Sigmoid colon (tissue), 4 donors: ENCODE measurements around the gene TM4SF1.

Source experiments
- CTCF ChIP-seq, 4 experiments: fragments of 450-650 bp in 3 of 4; fragments of 200-600 bp in 1 of 4; IDR thresholded peaks; one replicate each; pipeline ENCODE4 v1.5.1; 2016 to 2019; ENCODE audit warnings: antibody characterized with exemption in 4 of 4, mild to moderate bottlenecking in 3 of 4, moderate library complexity in 2 of 4
- EP300 ChIP-seq, 4 donors: sonication (generic); formaldehyde crosslinking; IDR thresholded peaks; one replicate each; pipeline ENCODE4 v1.6.1; 2017; ENCODE audit warnings: antibody characterized with exemption in 4 of 4
- POLR2A ChIP-seq, 2 donors: fragments of 450-650 bp; IDR thresholded peaks; one replicate each; pipeline ENCODE4 v1.6.1; 2016; ENCODE audit warnings: antibody characterized with exemption in 2 of 2, mild to moderate bottlenecking in 2 of 2, moderate library complexity in 2 of 2
- POLR2AphosphoS5 ChIP-seq, 4 donors: sonication (generic); formaldehyde crosslinking; IDR thresholded peaks; one replicate each; pipeline ENCODE4 v1.6.1; 2017; ENCODE audit warnings: antibody characterized with exemption in 4 of 4

DNA sequence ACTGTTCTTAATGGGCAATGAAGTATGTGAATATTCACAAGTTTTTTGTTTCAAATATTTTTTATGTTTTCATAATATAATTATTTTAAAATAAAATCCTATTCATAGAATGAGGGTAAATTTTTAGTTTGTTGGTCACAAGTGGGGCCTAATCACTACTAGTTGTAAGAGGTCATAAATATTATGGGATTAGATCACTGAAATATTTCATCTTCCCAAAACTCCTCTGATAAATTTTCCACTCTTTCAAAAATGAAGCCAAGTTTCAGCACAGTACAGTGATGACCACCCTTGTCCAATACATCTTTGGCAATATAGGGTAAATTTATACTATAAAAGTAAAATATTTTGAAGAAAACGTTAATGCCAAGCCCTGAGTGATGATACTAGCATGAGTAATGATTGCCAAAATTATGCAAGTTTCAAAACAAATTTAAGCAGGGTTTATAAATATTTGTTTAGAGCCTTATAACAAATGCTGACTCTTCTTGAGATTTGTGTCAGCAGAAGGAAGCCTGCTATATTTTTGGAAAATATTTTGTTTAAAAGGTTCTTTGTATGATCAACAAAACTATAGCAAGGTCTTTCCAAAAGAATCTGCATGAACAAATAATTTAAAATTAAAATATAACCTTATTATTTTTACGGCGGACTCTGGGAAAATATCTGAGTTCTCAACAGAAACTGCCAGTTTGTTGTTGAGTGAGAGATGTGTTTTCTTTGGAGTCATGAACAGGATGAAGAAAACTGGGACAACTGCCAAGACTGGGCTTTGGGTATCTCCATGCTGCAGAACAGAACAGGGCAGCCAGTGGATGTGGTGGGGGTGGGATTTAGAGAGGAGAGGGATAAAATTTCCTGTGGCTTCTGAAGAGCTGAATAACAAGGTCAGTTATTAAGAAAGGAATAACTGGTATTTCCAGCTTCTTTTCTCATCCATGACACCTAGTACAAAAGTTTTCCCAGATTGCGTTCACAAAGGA, 17.9 kb upstream of the TM4SF1 start:
- TF ChIP-seq CTCF (IDR thresholded peaks at IDR 0.05) (no peak), POLR2AphosphoS5 (IDR thresholded peaks at IDR 0.05) (no peak), POLR2A (IDR thresholded peaks at IDR 0.05) (no peak), EP300 (IDR thresholded peaks at IDR 0.05) (no peak)
